Right lobe of liver (tissue), 4 donors: ENCODE data around the gene KIRREL3.

ENCODE experiments used
- POLR2A ChIP-seq: fragments of 450-650 bp; IDR thresholded peaks from one replicate; pipeline ENCODE4 v1.6.1; 2017; ENCODE audit warnings: antibody characterized with exemption, mild to moderate bottlenecking
- TF ChIP-seq, protein P1 (sequence below), 4 donors: fragments of 200-600 bp in 3 of 4; fragments of 450-650 bp in 1 of 4; IDR thresholded peaks; one replicate each; pipeline versions ENCODE4 v1.5.1 to v1.8.0; 2016 to 2022; ENCODE audit warnings: antibody characterized with exemption in 4 of 4, mild to moderate bottlenecking in 2 of 4
- donor health status: DM: no; HTN: no; CAD: no.
- donor health status: DM: no; HTN: no; CAD: no.
- donor health status: DM: no; HTN: yes; CAD: no.

DNA sequence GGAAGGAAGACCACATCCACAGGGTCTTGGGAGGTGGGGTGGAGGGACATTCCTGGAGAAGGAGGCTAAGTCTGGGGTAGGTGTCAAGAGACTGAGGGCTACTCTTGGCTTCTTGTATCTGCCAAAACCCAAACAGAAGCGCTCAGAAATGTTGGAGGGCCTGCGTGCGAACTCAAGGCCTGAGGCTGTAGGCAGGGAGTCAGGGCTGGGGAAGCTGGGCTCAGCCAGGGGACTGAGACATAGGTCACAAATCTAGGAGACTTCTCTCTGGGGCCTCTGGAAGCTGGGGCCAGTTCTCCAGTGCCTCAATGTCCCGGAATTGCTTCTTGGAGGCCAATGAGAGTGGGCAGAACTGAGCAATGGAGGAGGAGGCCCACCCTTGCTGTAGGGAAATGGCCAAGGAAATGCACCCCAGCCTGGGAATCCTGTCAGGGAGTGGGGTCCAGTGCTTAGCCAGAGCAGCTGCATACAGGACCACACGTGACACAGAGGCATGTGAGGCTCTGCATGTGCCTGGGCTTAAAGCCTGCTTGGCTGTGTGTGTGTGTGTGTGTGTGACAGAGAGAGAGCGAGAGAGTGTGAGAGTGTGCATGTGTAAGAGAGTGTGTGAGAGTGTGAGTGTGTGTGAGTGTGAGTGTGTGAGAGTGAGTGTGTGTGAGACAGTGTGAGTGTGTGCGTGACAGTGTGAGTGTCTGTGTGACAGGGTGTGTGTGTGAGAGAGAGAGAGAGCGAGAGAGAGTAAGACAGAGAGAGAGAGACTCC, 503.8 kb downstream of the KIRREL3 start:
- TF ChIP-seq POLR2A = no peak
- TF ChIP-seq, protein P1, sequence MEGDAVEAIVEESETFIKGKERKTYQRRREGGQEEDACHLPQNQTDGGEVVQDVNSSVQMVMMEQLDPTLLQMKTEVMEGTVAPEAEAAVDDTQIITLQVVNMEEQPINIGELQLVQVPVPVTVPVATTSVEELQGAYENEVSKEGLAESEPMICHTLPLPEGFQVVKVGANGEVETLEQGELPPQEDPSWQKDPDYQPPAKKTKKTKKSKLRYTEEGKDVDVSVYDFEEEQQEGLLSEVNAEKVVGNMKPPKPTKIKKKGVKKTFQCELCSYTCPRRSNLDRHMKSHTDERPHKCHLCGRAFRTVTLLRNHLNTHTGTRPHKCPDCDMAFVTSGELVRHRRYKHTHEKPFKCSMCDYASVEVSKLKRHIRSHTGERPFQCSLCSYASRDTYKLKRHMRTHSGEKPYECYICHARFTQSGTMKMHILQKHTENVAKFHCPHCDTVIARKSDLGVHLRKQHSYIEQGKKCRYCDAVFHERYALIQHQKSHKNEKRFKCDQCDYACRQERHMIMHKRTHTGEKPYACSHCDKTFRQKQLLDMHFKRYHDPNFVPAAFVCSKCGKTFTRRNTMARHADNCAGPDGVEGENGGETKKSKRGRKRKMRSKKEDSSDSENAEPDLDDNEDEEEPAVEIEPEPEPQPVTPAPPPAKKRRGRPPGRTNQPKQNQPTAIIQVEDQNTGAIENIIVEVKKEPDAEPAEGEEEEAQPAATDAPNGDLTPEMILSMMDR (IDR thresholded peaks at IDR 0.05) = no peak
